GM19328 (cell line): ENCODE measurements around the gene OMP.

ENCODE experiments used
- ATAC-seq: cut with Tn5 transposase; IDR thresholded peaks from one replicate; pipeline ENCODE4 v1.9.1; 2021; ENCODE audit warnings: mild to moderate bottlenecking, moderate library complexity; ENCODE audit not compliant: unreplicated experiment

The OMP gene

DNA sequence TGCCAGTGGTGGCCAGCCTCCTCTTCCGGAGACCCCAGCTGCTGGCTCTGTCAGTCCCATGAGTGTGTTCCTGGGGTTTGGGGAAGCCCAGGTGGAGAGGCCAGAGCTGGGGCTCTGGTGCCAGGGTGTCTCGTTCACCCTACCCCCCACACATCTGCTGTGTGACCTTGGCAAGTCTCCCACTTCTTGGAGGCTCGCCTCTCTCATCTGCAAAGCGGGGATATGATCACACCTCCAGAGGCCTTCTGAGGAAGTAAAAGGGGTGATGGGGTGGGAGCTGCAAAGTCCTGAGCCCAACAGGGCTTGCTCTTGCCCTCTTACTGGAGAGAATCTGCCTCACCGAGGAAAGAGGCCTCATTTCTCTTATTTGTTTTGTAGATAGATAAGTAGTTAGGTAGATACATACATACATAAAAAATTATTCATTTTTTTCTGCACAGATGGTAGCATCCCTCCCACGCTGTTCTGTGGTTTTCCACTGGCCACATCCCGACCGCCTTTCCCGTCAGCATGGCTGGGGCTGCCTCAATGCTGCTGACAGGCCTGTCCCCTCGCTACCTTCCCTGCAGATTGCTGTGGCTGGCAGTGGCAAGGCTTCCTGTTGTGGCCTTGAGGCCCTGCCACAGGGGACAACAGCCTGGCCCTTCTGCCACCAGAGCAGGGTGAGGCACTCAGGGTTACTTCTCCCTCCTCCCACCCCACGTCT lies 49.3 kb downstream of the OMP start:
- ATAC-seq, result no peak

DNA sequence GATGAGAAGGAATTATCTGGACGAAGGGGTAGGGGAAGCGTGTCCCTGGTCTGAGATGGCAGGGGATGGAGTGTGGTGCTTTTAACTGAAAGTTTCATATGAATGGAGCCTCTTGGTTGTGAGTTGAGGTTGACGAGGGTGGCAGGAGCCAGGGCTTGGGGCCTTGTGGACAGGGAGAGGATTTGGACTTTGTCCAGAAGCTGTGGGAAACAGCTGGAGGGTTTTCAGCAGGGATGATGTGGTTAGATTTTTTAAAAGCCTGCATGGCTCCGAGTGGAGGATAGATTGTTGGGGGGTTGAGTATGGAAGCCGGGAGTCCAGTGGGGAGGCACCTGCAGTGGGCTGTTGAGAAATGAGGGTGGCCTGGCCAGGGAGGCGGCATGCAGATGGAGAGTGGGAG lies 50.2 kb downstream of the OMP start:
- no peak for ATAC-seq
